GM18868 (cell line): ENCODE results near the gene GCG.

Experiments used
- ATAC-seq: cut with Tn5 transposase; IDR thresholded peaks from one replicate; pipeline ENCODE4 v1.9.1; 2021; ENCODE audit warnings: mild to moderate bottlenecking, moderate library complexity; ENCODE audit not compliant: unreplicated experiment

GCG gene

DNA sequence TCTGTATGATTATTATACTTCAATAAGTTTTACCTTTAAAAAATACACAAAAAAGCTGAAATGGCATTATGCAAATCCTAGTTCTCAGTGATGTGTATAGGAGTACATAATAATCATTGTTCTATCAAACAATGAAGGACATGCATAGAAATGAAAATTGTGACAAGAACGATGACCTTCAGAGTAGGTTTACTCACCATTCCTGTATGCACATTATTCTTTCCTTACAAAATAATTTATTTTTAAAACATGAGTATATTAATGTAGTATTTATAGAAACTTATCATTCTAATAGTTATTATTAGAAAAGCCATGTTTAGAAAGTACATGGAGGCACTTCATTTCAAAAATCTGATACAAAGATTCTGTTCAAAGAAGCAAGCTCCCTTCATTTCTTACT lies 45.3 kb downstream of the GCG start:
- no peak for ATAC-seq

DNA sequence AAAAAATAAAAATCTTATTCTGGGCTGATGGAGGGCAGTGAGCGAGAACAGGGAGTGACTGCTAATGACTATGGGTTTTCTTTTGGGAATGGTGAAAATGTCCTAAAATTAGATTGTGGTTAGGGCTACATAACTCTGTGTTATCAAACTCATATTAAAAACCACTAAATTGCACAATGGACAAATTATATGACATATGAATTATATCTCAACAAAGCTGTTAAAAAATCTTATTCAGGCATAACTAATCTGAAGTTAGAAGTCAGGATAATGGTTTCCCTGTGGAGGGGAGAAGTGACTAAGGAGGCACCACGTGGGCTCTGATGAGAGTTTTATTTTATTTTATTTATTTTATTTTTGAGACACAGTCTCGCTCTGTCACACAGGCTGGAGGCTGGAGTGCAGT lies 45.9 kb downstream of the GCG start:
- ATAC-seq: no peak

GRCh38 chr2:162103443-162104009 lies 48.5 kb downstream of the GCG start:
- no peak for ATAC-seq

DNA sequence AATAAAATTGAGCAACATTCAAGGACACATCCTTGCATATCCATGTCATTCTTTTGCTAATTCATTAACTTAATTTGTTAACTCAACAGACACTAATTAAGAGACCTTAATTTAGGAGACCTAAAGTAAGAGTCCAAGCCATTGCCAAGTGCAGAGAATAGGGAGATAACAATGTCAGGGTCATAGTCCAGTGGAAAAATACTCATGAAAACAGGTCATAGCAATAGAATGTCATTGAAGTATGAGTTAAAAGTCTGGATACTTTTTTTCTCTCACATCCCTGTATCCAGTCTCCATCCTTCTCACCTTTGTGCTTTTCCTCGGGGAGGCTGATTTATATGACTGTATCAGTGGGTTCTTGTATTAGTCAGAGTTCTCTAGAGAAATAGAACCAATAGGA lies 51.5 kb downstream of the GCG start:
- no peak for ATAC-seq

DNA sequence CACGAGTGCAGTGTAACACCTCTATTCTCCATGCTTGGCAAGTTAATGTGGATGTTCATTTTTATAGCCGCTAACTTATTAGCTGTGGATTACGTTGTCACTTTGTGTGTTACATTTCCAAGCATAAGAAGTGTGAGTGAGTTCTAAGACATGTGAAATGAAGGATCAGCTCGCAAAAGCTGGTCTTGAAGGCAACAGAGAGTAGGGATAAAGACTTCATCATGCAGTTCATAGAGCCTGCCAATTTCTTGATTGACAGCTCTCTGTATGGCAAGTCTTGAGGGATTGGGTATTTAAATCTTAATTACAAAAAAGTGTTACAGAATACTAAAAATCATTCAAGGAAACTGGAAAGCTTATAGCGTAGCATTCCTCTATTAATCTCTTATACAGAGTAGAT lies 52.2 kb downstream of the GCG start:
- no peak for ATAC-seq
